ENCODE results near the gene ACP1. TPM values are rescaled to one million over a fixed set of nuclear protein-coding genes. Genes with fewer than 3 reads are reported as not detected.

ACP1 gene
- polyA plus RNA-seq, 4 donors: 99.7 to 167 (median 104) TPM

- peaks cover 0 to 10% (median 9%) of the 10 kb centered on the region in 3 donors for H3K4me1 ChIP-seq (ENCODE audit: control insufficient read depth in 3 of 3, insufficient read depth in 2 of 3, low read depth in 1 of 3, low read length in 2 of 3)
- DNase-seq: no peak
- no peaks in the 10 kb centered on the region for H3K9me3 ChIP-seq (ENCODE audit: control insufficient read depth in 2 of 2, insufficient read depth in 1 of 2, low read depth in 1 of 2, low read length in 1 of 2)
- H3K36me3 ChIP-seq (ENCODE audit: control insufficient read depth in 3 of 3, insufficient read depth in 2 of 3, low read depth in 1 of 3, low read length in 3 of 3): peaks cover 3 to 16% (median 7%) of the 10 kb centered on the region in 3 donors
- H3K4me3 ChIP-seq (ENCODE audit: low read depth in 1 of 3, low read length in 3 of 3): no peak overlapping the region
- no peak for FAIRE-seq
- H3K27ac ChIP-seq (ENCODE audit: low read depth in 1 of 3, low read length in 2 of 3): no peak overlapping the region
- H3K27me3 ChIP-seq (ENCODE audit: control insufficient read depth in 3 of 3, insufficient read depth in 3 of 3, low read length in 3 of 3): no peaks in the 10 kb centered on the region
Observed at GRCh38 chr2:268323-268722, 3.6 kb downstream of the ACP1 start.

DNA sequence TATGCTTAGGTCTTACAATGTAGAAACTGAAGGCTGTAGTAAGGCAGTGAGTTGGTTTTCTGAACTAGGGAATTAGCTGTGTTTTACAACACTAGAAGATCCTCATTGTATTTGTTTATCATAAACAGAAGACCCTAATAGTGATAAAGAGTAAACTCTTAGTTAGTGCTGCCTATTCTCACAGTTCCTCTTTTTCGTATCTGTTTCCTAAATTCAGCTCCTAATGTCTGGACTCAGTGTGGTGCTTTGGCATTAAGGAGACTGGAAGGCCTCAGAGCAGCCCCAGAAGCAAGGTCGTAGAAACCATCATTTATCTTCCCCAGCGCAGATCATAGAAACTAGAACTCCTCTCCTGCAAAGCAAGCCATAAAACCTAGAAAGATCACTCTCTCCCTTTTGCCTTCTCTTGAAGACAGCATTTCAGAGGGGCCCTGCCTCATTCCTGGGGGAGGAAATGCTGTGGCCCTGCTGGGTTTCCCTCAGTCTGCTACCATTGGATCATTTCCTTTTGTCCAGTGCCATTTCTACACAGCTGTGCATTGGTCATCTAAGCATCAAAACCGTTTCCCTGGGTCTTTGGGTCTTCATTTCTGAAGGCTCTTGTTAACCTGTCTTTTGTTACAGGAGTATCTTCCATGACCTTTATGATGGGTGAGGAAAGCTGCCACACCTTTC lies 4.7 kb downstream of the ACP1 start:
- no peak for DNase-seq
- Histone ChIP-seq H3K4me1 (ENCODE audit: control insufficient read depth in 3 of 3, insufficient read depth in 2 of 3, low read depth in 1 of 3, low read length in 2 of 3) (peaks cover 0 to 10% (median 9%) of the 10 kb centered on the region in 3 donors), H3K4me3 (ENCODE audit: low read depth in 1 of 3, low read length in 3 of 3) (no peak overlapping the region), H3K27me3 (ENCODE audit: control insufficient read depth in 3 of 3, insufficient read depth in 3 of 3, low read length in 3 of 3) (no peaks in the 10 kb centered on the region), H3K27ac (ENCODE audit: low read depth in 1 of 3, low read length in 2 of 3) (no peak overlapping the region), H3K36me3 (ENCODE audit: control insufficient read depth in 3 of 3, insufficient read depth in 2 of 3, low read depth in 1 of 3, low read length in 3 of 3) (peaks cover 3 to 17% (median 10%) of the 10 kb centered on the region in 3 donors), H3K9me3 (ENCODE audit: control insufficient read depth in 2 of 2, insufficient read depth in 1 of 2, low read depth in 1 of 2, low read length in 1 of 2) (no peaks in the 10 kb centered on the region)
- WGBS, 3 donors: 56 to 58% (median 57%) methylated on average over 4 of the region's 4 CpGs
- FAIRE-seq: no peak

- no peak for FAIRE-seq
- peaks cover 0 to 7% (median 6%) of the 10 kb centered on the region in 3 donors for H3K4me1 ChIP-seq (ENCODE audit: control insufficient read depth in 3 of 3, insufficient read depth in 2 of 3, low read depth in 1 of 3, low read length in 2 of 3)
Observed at GRCh38 chr2:270861-271260, 6.1 kb downstream of the ACP1 start.

GRCh38 chr2:271917-272316 lies 7.2 kb downstream of the ACP1 start:
- peaks cover 0 to 5% (median 0%) of the 10 kb centered on the region in 3 donors for H3K4me1 ChIP-seq (ENCODE audit: control insufficient read depth in 3 of 3, insufficient read depth in 2 of 3, low read depth in 1 of 3, low read length in 2 of 3)
- no peak overlapping the region for H3K4me3 ChIP-seq (ENCODE audit: low read depth in 1 of 3, low read length in 3 of 3)
- no peaks in the 10 kb centered on the region for H3K9me3 ChIP-seq (ENCODE audit: control insufficient read depth in 2 of 2, insufficient read depth in 1 of 2, low read depth in 1 of 2, low read length in 1 of 2)
- no peak for DNase-seq
- no peak overlapping the region for H3K27ac ChIP-seq (ENCODE audit: low read depth in 1 of 3, low read length in 2 of 3)
- peaks cover 3 to 26% (median 15%) of the 10 kb centered on the region in 3 donors for H3K36me3 ChIP-seq (ENCODE audit: control insufficient read depth in 3 of 3, insufficient read depth in 2 of 3, low read depth in 1 of 3, low read length in 3 of 3)
- no peaks in the 10 kb centered on the region for H3K27me3 ChIP-seq (ENCODE audit: control insufficient read depth in 3 of 3, insufficient read depth in 3 of 3, low read length in 3 of 3)
- FAIRE-seq: no peak
- 89 to 94% (median 92%) methylated on average over 12 of the region's 12 CpGs for WGBS, 3 donors

More at GRCh38 chr2:270861-271260, 6.1 kb downstream of the ACP1 start:
- Histone ChIP-seq H3K27me3 (ENCODE audit: control insufficient read depth in 3 of 3, insufficient read depth in 3 of 3, low read length in 3 of 3) (no peaks in the 10 kb centered on the region), H3K36me3 (ENCODE audit: control insufficient read depth in 3 of 3, insufficient read depth in 2 of 3, low read depth in 1 of 3, low read length in 3 of 3) (peaks cover 3 to 18% (median 10%) of the 10 kb centered on the region in 3 donors), H3K9me3 (ENCODE audit: control insufficient read depth in 2 of 2, insufficient read depth in 1 of 2, low read depth in 1 of 2, low read length in 1 of 2) (no peaks in the 10 kb centered on the region), H3K27ac (ENCODE audit: low read depth in 1 of 3, low read length in 2 of 3) (no peak overlapping the region), H3K4me3 (ENCODE audit: low read depth in 1 of 3, low read length in 3 of 3) (no peak overlapping the region)
- WGBS, 3 donors: 96% methylated on average over 4 of the region's 4 CpGs
- DNase-seq: no peak

DNA sequence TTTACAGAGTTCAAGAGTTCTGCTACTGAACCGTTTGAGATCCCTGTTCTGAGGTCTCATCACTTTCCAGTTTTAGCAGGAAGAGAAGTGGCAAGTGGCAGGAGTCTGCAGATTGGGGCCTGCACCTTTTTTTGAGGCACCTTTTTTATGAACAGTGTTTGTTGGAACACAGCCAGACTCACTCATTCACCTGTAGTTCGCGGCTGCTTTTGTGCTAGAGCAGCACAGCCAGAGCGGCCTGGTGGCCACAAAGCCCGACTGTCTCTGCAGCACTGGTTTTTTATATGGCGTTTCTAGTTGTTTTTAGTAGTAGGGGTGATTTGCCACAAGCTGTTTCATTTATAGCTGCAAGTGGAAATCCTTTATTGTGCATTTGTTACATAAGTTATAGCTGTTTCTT lies 8.6 kb downstream of the ACP1 start:
- 9 to 47% (median 17%) methylated on average over 6 of the region's 6 CpGs for WGBS, 3 donors

DNA sequence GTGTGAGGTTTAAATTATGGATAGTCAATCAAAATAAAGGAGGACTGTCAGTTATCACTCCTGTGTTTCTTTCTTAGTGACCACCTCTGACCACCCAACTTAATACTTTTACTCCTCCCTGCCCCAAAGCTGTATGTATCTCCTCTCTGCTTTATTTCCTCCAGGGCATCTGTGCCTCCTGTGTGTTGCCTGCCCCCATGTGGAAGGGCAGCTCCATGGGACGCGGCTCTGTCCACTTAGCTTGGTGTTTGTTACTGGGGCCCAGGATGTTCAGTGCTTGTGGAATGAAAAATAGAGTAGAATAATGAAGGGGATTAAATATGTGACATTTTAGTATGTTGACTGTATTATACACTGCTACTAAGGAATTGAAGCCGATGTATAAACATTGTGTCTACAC lies 9.8 kb downstream of the ACP1 start:
- Histone ChIP-seq H3K4me1 (ENCODE audit: control insufficient read depth in 3 of 3, insufficient read depth in 2 of 3, low read depth in 1 of 3, low read length in 2 of 3) (peaks cover 0 to 5% (median 0%) of the 10 kb centered on the region in 3 donors), H3K4me3 (ENCODE audit: low read depth in 1 of 3, low read length in 3 of 3) (no peak overlapping the region), H3K27me3 (ENCODE audit: control insufficient read depth in 3 of 3, insufficient read depth in 3 of 3, low read length in 3 of 3) (no peaks in the 10 kb centered on the region), H3K27ac (ENCODE audit: low read depth in 1 of 3, low read length in 2 of 3) (no peak overlapping the region), H3K9me3 (ENCODE audit: control insufficient read depth in 2 of 2, insufficient read depth in 1 of 2, low read depth in 1 of 2, low read length in 1 of 2) (no peaks in the 10 kb centered on the region), H3K36me3 (ENCODE audit: control insufficient read depth in 3 of 3, insufficient read depth in 2 of 3, low read depth in 1 of 3, low read length in 3 of 3) (peaks cover 9 to 36% (median 23%) of the 10 kb centered on the region in 3 donors)
- DNase-seq (no peak), FAIRE-seq (no peak)
- WGBS, 3 donors: 95 to 98% (median 96%) methylated on average over 3 of the region's 3 CpGs

More for the DNA sequence above, 8.6 kb downstream of the ACP1 start:
- no peak for FAIRE-seq
- no peaks in the 10 kb centered on the region for H3K9me3 ChIP-seq (ENCODE audit: control insufficient read depth in 2 of 2, insufficient read depth in 1 of 2, low read depth in 1 of 2, low read length in 1 of 2)
- peaks cover 5 to 34% (median 20%) of the 10 kb centered on the region in 3 donors for H3K36me3 ChIP-seq (ENCODE audit: control insufficient read depth in 3 of 3, insufficient read depth in 2 of 3, low read depth in 1 of 3, low read length in 3 of 3)
- H3K27ac ChIP-seq (ENCODE audit: low read depth in 1 of 3, low read length in 2 of 3): no peak overlapping the region
- H3K4me3 ChIP-seq (ENCODE audit: low read depth in 1 of 3, low read length in 3 of 3): no peak overlapping the region
- no peaks in the 10 kb centered on the region for H3K27me3 ChIP-seq (ENCODE audit: control insufficient read depth in 3 of 3, insufficient read depth in 3 of 3, low read length in 3 of 3)
- H3K4me1 ChIP-seq (ENCODE audit: control insufficient read depth in 3 of 3, insufficient read depth in 2 of 3, low read depth in 1 of 3, low read length in 2 of 3): peaks cover 0 to 5% (median 0%) of the 10 kb centered on the region in 3 donors
- no peak for DNase-seq

GRCh38 chr2:275466-275865 lies 10.7 kb downstream of the ACP1 start:
- peaks cover 9 to 36% (median 23%) of the 10 kb centered on the region in 3 donors for H3K36me3 ChIP-seq (ENCODE audit: control insufficient read depth in 3 of 3, insufficient read depth in 2 of 3, low read depth in 1 of 3, low read length in 3 of 3)
- 54 to 69% (median 64%) methylated on average over 6 of the region's 6 CpGs for WGBS, 3 donors
- H3K4me3 ChIP-seq (ENCODE audit: low read depth in 1 of 3, low read length in 3 of 3): no peak overlapping the region
- H3K4me1 ChIP-seq (ENCODE audit: control insufficient read depth in 3 of 3, insufficient read depth in 2 of 3, low read depth in 1 of 3, low read length in 2 of 3): no peaks in the 10 kb centered on the region
- H3K27me3 ChIP-seq (ENCODE audit: control insufficient read depth in 3 of 3, insufficient read depth in 3 of 3, low read length in 3 of 3): no peaks in the 10 kb centered on the region
- FAIRE-seq (no peak), DNase-seq (no peak)
- no peak overlapping the region for H3K27ac ChIP-seq (ENCODE audit: low read depth in 1 of 3, low read length in 2 of 3)
- H3K9me3 ChIP-seq (ENCODE audit: control insufficient read depth in 2 of 2, insufficient read depth in 1 of 2, low read depth in 1 of 2, low read length in 1 of 2): no peaks in the 10 kb centered on the region

GRCh38 chr2:278312-278926 lies 13.7 kb downstream of the ACP1 start:
- Histone ChIP-seq H3K36me3 (ENCODE audit: control insufficient read depth in 3 of 3, insufficient read depth in 2 of 3, low read depth in 1 of 3, low read length in 3 of 3) (peaks cover 9 to 39% (median 18%) of the 10 kb centered on the region in 3 donors), H3K9me3 (ENCODE audit: control insufficient read depth in 2 of 2, insufficient read depth in 1 of 2, low read depth in 1 of 2, low read length in 1 of 2) (no peaks in the 10 kb centered on the region), H3K4me3 (ENCODE audit: low read depth in 1 of 3, low read length in 3 of 3) (no peak overlapping the region), H3K27me3 (ENCODE audit: control insufficient read depth in 3 of 3, insufficient read depth in 3 of 3, low read length in 3 of 3) (no peaks in the 10 kb centered on the region), H3K4me1 (ENCODE audit: control insufficient read depth in 3 of 3, insufficient read depth in 2 of 3, low read depth in 1 of 3, low read length in 2 of 3) (peaks cover 0 to 10% (median 0%) of the 10 kb centered on the region in 3 donors), H3K27ac (ENCODE audit: low read depth in 1 of 3, low read length in 2 of 3) (no peak overlapping the region)
- no peak for FAIRE-seq
- DNase-seq: no peak
- WGBS, 3 donors: 70 to 83% (median 77%) methylated on average over 2 of the region's 2 CpGs
